GM19025 (cell line): Measurements from ENCODE around the gene HPGDS.
"Not testable (repeated sequence)": the region's sequence is repeated elsewhere in the genome, so short reads cannot be mapped to it uniquely, and the experiment has no call there.

Experiments
- ATAC-seq: cut with Tn5 transposase; IDR thresholded peaks from one replicate; pipeline ENCODE4 v1.9.1; 2021; ENCODE audit warnings: mild to moderate bottlenecking, low read depth, moderate library complexity; ENCODE audit not compliant: unreplicated experiment

HPGDS gene

GRCh38 chr4:94342694-94343093 lies at the start of gene HPGDS:
TSS of gene HPGDS (minus strand) at chr4:94342836. CDS start at chr4:94334629, 8,207 bp downstream.
- no peak for ATAC-seq

- no peak for ATAC-seq
These were observed 48.3 kb upstream of the HPGDS start for GRCh38 chr4:94390804-94391410.

GRCh38 chr4:94389595-94390267 lies 47.1 kb upstream of the HPGDS start:
- ATAC-seq = peak; percentile 55

- not testable (repeated sequence) for ATAC-seq
These were observed 45.3 kb upstream of the HPGDS start for GRCh38 chr4:94387965-94388364.

GRCh38 chr4:94385452-94385851 lies 42.8 kb upstream of the HPGDS start:
- ATAC-seq = not testable (repeated sequence)

- not testable (repeated sequence) for ATAC-seq
These were observed 40.3 kb upstream of the HPGDS start for GRCh38 chr4:94382891-94383290.

GRCh38 chr4:94378047-94378446 lies 35.4 kb upstream of the HPGDS start:
- ATAC-seq = no peak

- no peak for ATAC-seq
These were observed 34.7 kb upstream of the HPGDS start for GRCh38 chr4:94377294-94377693.

GRCh38 chr4:94375364-94375763 lies 32.7 kb upstream of the HPGDS start:
- ATAC-seq = no peak

- ATAC-seq = no peak
These were observed 31.1 kb upstream of the HPGDS start for GRCh38 chr4:94373752-94374151.

GRCh38 chr4:94372991-94373390 lies 30.4 kb upstream of the HPGDS start:
- no peak for ATAC-seq

GRCh38 chr4:94372228-94372978 lies 29.8 kb upstream of the HPGDS start:
- no peak for ATAC-seq

GRCh38 chr4:94371290-94371689 lies 28.7 kb upstream of the HPGDS start:
- no peak for ATAC-seq

GRCh38 chr4:94370533-94371254 lies 28.1 kb upstream of the HPGDS start:
- ATAC-seq = no peak

- ATAC-seq = no peak
These were observed 26.4 kb upstream of the HPGDS start for GRCh38 chr4:94369046-94369445.

- ATAC-seq = no peak
These were observed 25.8 kb upstream of the HPGDS start for GRCh38 chr4:94368459-94368858.

- no peak for ATAC-seq
These were observed 22.7 kb upstream of the HPGDS start for GRCh38 chr4:94365304-94365703.

GRCh38 chr4:94364527-94364926 lies 21.9 kb upstream of the HPGDS start:
- no peak for ATAC-seq

- ATAC-seq = no peak
These were observed 20.6 kb upstream of the HPGDS start for GRCh38 chr4:94363136-94363655.

GRCh38 chr4:94359838-94360237 lies 17.2 kb upstream of the HPGDS start:
- no peak for ATAC-seq

GRCh38 chr4:94359221-94359620 lies 16.6 kb upstream of the HPGDS start:
- ATAC-seq = no peak
